Liver (tissue), 3 donors: ENCODE data around the gene ZNF438.

Source experiments
- CTCF ChIP-seq: fragments of 150-350 bp; IDR thresholded peaks from 2 replicates; pipeline ENCODE4 v1.5.1; 2017; ENCODE audit warnings: improper control_type of control experiment, low read depth, low read length; ENCODE audit not compliant: missing input control
- TAF1 ChIP-seq: conservative IDR thresholded peaks from 2 replicates; pipeline ENCODE4 v1.6.1; 2016; ENCODE audit warnings: antibody characterized with exemption, mild to moderate bottlenecking
- donor health status: healthy.
- donor health status: healthy.

GRCh38 chr10:31062856-31063255 is 31.2 kb upstream of the ZNF438 start:
- TF ChIP-seq TAF1 (no peak), CTCF (no peak)
